ENCODE data around the gene FBN2. TPM values are rescaled to one million over a fixed set of nuclear protein-coding genes. Genes with fewer than 3 reads are reported as not detected.

The FBN2 gene
- total RNA-seq, 1 experiment from 2014 or later, result 0.42 TPM

GRCh38 chr5:128328446-128328845, 209.6 kb downstream of the FBN2 start:
- DNase-seq (ENCODE audit: low read depth, low spot score) (no peak), ATAC-seq (no peak)
- Histone ChIP-seq H4K20me1 (ENCODE audit: insufficient read depth) (no peaks in the 10 kb centered on the region), H3K9me3 (ENCODE audit: control insufficient read depth in 1 of 2, insufficient read depth in 1 of 2, low read depth in 1 of 2, low read length in 2 of 2) (no peaks in the 10 kb centered on the region), H3K27ac (ENCODE audit: low read depth, low read length) (no peak overlapping the region), H3K9ac (ENCODE audit: low read length) (no peak overlapping the region), H3K4me3 (replicated peaks in 1 of 2; ENCODE audit: low read depth in 1 of 2, low read length in 2 of 2) (no peak overlapping the region), H3K9me2 (ENCODE audit: insufficient read depth) (no peaks in the 10 kb centered on the region), H3K4me2 (ENCODE audit: low read length) (no peak overlapping the region), H3K4me1 (ENCODE audit: control insufficient read depth in 1 of 2, insufficient read depth in 2 of 2, low read length in 2 of 2) (no peaks in the 10 kb centered on the region), H3K36me3 (ENCODE audit: control insufficient read depth in 1 of 2, insufficient read depth in 2 of 2, low read length in 2 of 2) (no peaks in the 10 kb centered on the region), H3K27me3 (ENCODE audit: insufficient read depth, low read length) (no peaks in the 10 kb centered on the region), H3K79me2 (ENCODE audit: insufficient read depth, low read length) (no peaks in the 10 kb centered on the region), H2AFZ (ENCODE audit: low read depth, low read length, poor library complexity, severe bottlenecking) (no peak overlapping the region)
- BruUV-seq (replicated peaks), result no TSS peak
- ChIA-PET CTCF (no interaction called here), RAD21 (ENCODE audit: low non-redundant PET in 1 of 2, low total read pairs in 2 of 2, uncharacterized antibody in 2 of 2, unreplicated experiment in 2 of 2) (no interaction called here), POLR2A (no interaction called here)
- no peak for TF ChIP-seq JUND (IDR thresholded peaks at IDR 0.05)
- no peak for TF ChIP-seq ZFX (IDR thresholded peaks at IDR 0.05)
- no peak for TF ChIP-seq CEBPB (IDR thresholded peaks at IDR 0.05; ENCODE audit: low read depth)
- TF ChIP-seq EZH2 (IDR thresholded peaks at IDR 0.05), result no peak
- no peak for TF ChIP-seq FOSL1 (IDR thresholded peaks at IDR 0.05; ENCODE audit: low read depth)
- no peak for TF ChIP-seq POLR2A (IDR thresholded peaks at IDR 0.05; ENCODE audit: borderline replicate concordance, extremely low read depth, insufficient read depth, insufficient read length)
- no peak for TF ChIP-seq ATF3 (IDR thresholded peaks at IDR 0.05)
- TF ChIP-seq POLR2AphosphoS5 (IDR thresholded peaks at IDR 0.05; ENCODE audit: low read depth, low read length), result no peak
- no peak for TF ChIP-seq RAD21 (IDR thresholded peaks at IDR 0.05; ENCODE audit: low read depth)
- no peak for TF ChIP-seq REST (IDR thresholded peaks at IDR 0.05; ENCODE audit: low read depth)
- TF ChIP-seq SRF (IDR thresholded peaks at IDR 0.05; ENCODE audit: low read depth), result no peak
- TF ChIP-seq EGR1 (IDR thresholded peaks at IDR 0.05; ENCODE audit: low read depth), result no peak
- no peak for TF ChIP-seq ELF1 (IDR thresholded peaks at IDR 0.05; ENCODE audit: borderline replicate concordance, low read depth)
- TF ChIP-seq ZBTB33 (IDR thresholded peaks at IDR 0.05; ENCODE audit: extremely low read depth, insufficient replicate concordance, low read length), result no peak
- no peak for TF ChIP-seq YY1 (IDR thresholded peaks at IDR 0.05; ENCODE audit: extremely low read depth, insufficient replicate concordance, low read depth, low read length)
- no peak for TF ChIP-seq SIN3A (IDR thresholded peaks at IDR 0.05; ENCODE audit: low read depth)
- no peak for TF ChIP-seq ZNF274 (IDR thresholded peaks at IDR 0.05; ENCODE audit: low read depth, low read length)
- no peak for TF ChIP-seq CTCF (IDR thresholded peaks at IDR 0.05 in 2 of 3, conservative IDR thresholded peaks at IDR 0.05 in 1 of 3; ENCODE audit: borderline replicate concordance in 1 of 3, insufficient read depth in 1 of 3, low read depth in 2 of 3, low read length in 2 of 3)
- no peak for TF ChIP-seq MAX (IDR thresholded peaks at IDR 0.05)
- no peak for TF ChIP-seq TCF7L2 (IDR thresholded peaks at IDR 0.05; ENCODE audit: borderline replicate concordance, extremely low read depth, insufficient read depth, insufficient read length)
- intact Hi-C loops (cut with micrococcal nuclease), result no loop called here
